Measurements from ENCODE around the gene DLX3. TPM values are rescaled to one million over a fixed set of nuclear protein-coding genes. Genes with fewer than 3 reads are reported as not detected.

The DLX3 gene
- total RNA-seq, 1 donor from 2014 or later, result not detected

DNA sequence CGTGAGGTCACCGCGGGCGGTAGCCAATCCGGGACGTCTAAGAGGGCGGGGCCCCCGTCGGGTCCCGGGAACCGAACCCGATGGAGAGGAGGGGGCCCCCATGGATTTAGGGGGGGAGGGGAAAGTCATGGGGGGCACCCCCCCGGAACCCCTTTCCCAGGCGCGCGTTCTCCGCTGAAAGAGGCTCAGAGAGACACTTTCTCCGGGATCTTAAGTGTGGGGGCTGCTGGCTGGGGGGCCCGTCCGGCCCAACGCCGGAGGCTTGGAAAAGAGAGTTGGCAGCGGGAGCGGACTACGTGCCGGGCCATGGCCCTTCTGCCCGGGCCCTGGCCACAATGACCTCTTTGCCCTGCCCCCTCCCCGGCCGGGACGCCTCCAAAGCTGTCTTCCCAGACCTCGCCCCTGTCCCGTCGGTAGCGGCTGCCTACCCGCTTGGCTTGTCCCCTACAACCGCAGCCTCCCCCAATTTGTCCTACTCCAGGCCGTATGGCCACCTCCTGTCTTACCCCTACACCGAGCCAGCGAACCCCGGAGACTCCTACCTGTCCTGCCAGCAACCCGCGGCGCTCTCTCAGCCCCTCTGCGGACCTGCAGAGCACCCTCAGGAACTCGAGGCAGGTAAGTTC is 25.8 kb downstream of the DLX3 start, which contains the start of gene DLX4:
TSS of gene DLX4 (plus strand) at position 57 of the 626 bp plus-strand sequence. CDS start at position 336, 279 bp downstream.
- Histone ChIP-seq H3K4me3 (peak within 1 kb of the TSS; percentile 64), H3K36me3 (no peaks in the 10 kb centered on the region), H3K9me3 (replicated peaks) (no peaks in the 10 kb centered on the region), H3K27ac (replicated peaks) (no peak within 1 kb of the TSS), H3K27me3 (ENCODE audit: low read depth) (peaks cover 100% of the 10 kb centered on the region), H3K4me1 (peaks cover 43% of the 10 kb centered on the region)
- DNase-seq, result no peak
- TF ChIP-seq, protein P1, sequence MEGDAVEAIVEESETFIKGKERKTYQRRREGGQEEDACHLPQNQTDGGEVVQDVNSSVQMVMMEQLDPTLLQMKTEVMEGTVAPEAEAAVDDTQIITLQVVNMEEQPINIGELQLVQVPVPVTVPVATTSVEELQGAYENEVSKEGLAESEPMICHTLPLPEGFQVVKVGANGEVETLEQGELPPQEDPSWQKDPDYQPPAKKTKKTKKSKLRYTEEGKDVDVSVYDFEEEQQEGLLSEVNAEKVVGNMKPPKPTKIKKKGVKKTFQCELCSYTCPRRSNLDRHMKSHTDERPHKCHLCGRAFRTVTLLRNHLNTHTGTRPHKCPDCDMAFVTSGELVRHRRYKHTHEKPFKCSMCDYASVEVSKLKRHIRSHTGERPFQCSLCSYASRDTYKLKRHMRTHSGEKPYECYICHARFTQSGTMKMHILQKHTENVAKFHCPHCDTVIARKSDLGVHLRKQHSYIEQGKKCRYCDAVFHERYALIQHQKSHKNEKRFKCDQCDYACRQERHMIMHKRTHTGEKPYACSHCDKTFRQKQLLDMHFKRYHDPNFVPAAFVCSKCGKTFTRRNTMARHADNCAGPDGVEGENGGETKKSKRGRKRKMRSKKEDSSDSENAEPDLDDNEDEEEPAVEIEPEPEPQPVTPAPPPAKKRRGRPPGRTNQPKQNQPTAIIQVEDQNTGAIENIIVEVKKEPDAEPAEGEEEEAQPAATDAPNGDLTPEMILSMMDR (IDR thresholded peaks at IDR 0.05; ENCODE audit: borderline replicate concordance), result no peak
- intact Hi-C loops (cut with micrococcal nuclease), result no loop called here

DNA sequence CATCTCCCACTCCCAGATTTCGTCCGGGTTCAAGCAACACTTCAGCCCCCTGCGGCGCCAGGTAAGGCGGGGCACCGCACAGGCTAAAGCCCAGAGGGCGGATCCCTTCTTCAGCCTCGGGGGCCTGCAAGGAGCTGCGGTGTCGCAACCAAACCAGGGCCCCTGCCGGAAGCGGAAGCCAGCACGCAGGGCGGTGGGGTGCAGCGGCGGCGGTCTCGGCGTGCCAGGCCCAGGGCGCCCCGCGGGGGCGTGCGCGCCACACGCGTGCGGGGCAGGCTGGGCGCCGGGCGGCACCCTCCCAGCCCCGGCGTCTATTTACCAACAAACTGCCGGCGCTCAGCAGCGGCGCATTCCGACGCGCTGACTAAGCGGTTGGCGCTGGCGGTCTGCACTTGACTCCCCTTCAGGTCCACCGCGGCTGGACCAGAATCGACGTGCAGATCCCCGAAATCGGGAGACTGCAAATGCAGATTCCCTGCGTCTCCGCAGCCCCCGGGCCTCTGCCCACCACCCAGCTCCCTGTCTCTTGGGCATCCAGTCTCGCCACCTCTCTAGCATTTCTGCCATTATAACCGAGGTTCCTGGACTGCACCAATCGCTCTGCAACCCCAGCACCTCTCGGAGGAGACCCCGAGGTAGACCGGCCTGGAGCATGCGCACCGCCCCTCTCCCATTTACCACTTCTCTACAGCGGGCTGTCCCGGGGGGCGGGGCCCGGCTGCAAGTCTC is 26.5 kb downstream of the DLX3 start:
- no peak overlapping the region for H3K27ac ChIP-seq (replicated peaks)
- TF ChIP-seq, protein P1 (IDR thresholded peaks at IDR 0.05; ENCODE audit: borderline replicate concordance), result no peak
- no peaks in the 10 kb centered on the region for H3K9me3 ChIP-seq (replicated peaks)
- peak overlapping the region; percentile 64 for H3K4me3 ChIP-seq
- H3K4me1 ChIP-seq, result peaks cover 49% of the 10 kb centered on the region
- H3K27me3 ChIP-seq (ENCODE audit: low read depth), result peaks cover 100% of the 10 kb centered on the region
- H3K36me3 ChIP-seq, result no peaks in the 10 kb centered on the region
- peak; percentile 46 for DNase-seq
- intact Hi-C loops (cut with micrococcal nuclease), result no loop called here

DNA sequence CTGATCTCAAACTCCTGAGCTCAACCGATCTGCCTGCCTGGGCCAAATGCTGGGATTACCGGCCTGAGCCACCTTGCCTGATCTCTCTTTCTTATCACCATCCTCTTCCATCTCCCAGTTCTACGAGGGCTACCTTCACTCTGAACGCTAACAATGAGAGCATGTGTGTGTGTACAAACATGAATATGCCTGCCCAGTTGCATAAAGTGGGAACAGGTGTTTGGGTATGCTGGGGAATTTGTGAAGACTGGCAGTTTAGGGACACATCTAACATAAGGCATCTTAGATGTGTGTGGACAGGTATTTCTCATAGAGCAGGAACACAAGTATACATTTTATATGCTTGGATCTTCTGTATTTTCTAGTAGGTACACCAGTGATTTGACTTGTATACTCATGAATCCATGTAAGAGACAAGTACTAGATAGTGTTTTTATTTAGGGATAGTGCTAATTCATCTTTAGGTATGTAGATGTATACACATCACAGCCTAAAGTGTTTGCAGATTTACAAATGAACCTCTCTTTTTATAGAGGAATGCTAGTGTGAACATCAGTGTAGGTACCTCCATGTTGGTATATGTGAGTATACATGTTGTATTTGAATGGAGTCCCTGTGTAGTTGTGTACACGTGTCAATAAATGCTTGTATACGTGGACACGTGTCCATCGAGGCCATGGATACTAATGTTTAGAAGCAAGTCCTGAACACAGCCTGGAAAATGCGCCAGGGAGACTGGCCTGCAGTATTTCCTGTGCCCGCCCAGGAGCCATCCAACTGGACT is 27.2 kb downstream of the DLX3 start:
- Histone ChIP-seq H3K9me3 (replicated peaks) (no peaks in the 10 kb centered on the region), H3K36me3 (no peaks in the 10 kb centered on the region), H3K4me1 (peaks cover 47% of the 10 kb centered on the region), H3K4me3 (peak overlapping the region; percentile 64), H3K27me3 (ENCODE audit: low read depth) (peaks cover 100% of the 10 kb centered on the region), H3K27ac (replicated peaks) (no peak overlapping the region)
- DNase-seq, result no peak
- intact Hi-C loops (cut with micrococcal nuclease), result no loop called here
- TF ChIP-seq, protein P1 (IDR thresholded peaks at IDR 0.05; ENCODE audit: borderline replicate concordance), result no peak

DNA sequence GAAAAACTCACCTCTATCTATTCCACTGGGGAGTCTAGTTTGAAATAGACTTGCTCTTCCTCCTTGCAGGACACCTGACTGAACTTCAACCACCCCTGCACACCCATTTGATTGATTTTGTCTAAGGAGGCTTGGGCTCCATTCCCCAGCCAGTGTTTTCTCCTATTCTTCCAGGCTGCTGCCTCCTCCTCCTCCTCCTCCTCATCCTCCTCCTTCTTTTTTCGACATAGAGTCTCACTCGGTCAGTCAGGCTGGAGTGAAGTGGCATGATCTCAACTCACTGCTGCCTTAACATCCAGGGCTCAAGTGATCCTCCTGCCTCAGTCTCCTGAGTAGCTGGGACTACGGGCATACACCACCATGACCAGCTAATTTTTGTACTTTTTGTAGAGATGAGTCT is 27.8 kb downstream of the DLX3 start:
- H3K27me3 ChIP-seq (ENCODE audit: low read depth), result peaks cover 100% of the 10 kb centered on the region
- no peaks in the 10 kb centered on the region for H3K36me3 ChIP-seq
- no peak overlapping the region for H3K4me3 ChIP-seq
- peaks cover 41% of the 10 kb centered on the region for H3K4me1 ChIP-seq
- TF ChIP-seq, protein P1 (IDR thresholded peaks at IDR 0.05; ENCODE audit: borderline replicate concordance), result no peak
- intact Hi-C loops (cut with micrococcal nuclease), result no loop called here
- no peak for DNase-seq
- H3K9me3 ChIP-seq (replicated peaks), result no peaks in the 10 kb centered on the region
- H3K27ac ChIP-seq (replicated peaks), result no peak overlapping the region

DNA sequence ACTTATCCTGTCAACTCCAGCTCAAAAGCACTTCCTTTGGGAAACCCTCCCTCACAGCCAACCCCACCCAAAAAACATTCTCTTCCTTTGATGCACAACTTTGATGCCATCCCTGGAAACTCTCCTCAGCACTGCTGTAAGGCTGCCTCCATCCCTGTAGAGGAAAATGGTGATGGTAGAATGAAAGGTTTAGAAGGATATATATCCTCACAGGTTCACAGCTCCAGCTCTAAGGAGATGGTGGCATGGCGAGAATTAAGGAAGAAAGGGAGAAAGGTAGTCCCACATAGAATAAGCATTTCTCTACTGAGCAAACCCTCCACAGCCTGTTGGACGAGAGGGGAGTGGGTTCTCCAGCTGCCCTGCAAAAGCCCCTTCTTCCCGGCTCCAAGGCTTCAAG is 28.3 kb downstream of the DLX3 start:
- no peak for DNase-seq
- no peaks in the 10 kb centered on the region for H3K9me3 ChIP-seq (replicated peaks)
- H3K36me3 ChIP-seq, result no peaks in the 10 kb centered on the region
- H3K27me3 ChIP-seq (ENCODE audit: low read depth), result peaks cover 100% of the 10 kb centered on the region
- TF ChIP-seq, protein P1 (IDR thresholded peaks at IDR 0.05; ENCODE audit: borderline replicate concordance), result no peak
- no peak overlapping the region for H3K27ac ChIP-seq (replicated peaks)
- H3K4me3 ChIP-seq, result no peak overlapping the region
- peaks cover 36% of the 10 kb centered on the region for H3K4me1 ChIP-seq
- intact Hi-C loops (cut with micrococcal nuclease), result no loop called here
